Effector CD8-positive, alpha-beta T cell (primary cell): ENCODE measurements around the gene XKR7.

Source experiments
- DNase-seq: peaks from one replicate; lab custom pipeline; 2025; lab: John Stamatoyannopoulos, UW

The XKR7 gene

DNA sequence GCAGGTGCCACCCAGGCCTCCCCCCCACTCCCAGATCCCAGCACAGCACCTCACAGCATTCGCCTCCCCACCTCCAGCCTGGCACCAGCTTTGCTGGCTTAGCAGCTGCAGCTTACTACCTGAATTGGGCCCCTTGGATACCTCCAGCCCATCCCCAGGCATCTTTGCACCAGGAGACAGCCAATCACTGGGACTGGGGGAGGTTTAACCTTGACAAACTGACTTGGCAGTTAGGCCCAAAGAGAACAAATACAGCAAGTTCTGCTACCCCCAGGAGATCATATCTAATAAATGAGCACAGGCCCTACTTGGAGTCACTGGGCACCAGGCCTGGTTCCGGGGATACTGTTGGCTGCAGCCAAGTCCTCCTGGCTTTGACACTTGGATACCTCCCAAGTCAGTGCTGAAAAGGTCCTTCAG is 24.9 kb upstream of the XKR7 start:
- DNase-seq, result no peak

- DNase-seq, result no peak
These were observed 22.6 kb upstream of the XKR7 start for GRCh38 chr20:31945319-31945718.

DNA sequence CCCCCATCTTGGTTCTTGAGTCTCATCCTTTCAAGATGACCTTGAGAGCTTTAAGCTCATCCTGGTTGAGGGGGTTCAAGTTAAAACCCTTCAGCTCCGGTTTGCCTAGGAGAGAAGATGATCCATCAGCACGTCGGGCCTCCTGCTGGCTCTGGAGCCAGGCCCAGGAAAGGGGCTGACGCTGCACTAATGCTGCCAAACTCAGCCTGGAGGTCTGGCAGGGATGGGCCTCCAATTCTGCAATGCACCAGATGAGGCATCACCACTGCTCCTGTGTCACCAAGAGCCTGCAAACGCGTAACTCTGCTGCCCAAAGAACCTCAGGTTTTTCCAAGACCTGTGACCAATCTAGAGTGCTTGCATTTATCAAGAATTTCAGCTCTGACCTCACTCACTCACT is 22.2 kb upstream of the XKR7 start:
- no peak for DNase-seq

GRCh38 chr20:31948008-31948407 is 19.9 kb upstream of the XKR7 start:
- DNase-seq, result no peak

DNA sequence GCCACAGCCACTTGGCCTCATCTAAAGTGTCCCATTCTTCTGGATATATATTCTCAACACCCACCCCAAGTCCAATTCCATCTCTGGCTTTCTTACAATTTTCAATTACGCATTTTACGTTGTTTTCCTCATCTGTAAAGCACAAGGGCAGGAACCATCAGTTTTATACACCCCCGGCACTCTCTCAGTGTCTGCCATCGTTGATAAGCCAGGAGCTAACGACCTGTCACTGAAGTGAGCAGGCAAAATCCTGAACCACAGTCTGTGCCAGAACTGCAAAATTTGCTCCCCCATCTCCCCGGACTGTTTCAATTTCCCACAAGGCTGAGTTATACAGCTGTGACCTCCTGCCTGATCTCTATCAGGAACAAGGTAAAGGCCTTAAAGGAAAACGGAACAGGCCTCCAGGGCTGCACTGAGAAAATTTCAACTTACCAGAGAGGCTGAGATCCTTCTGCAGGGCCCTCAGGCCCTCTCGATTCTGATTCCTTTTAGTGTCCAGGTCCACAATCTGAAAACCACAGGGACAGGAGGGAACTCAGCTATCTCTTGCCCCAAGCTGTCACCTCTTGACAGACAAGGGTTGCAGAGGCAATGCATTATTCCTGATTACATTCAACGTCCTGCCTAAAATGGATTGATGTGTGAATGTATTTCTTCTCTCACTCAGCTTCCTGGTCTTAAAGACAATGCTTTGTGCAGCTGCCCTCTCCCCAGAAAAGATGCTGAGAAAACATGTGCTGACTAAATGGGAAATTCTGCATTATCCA is 17.9 kb upstream of the XKR7 start:
- no peak for DNase-seq

GRCh38 chr20:31951203-31951529 is 16.8 kb upstream of the XKR7 start:
- no peak for DNase-seq

GRCh38 chr20:31951530-31952453 is 16.2 kb upstream of the XKR7 start, which contains the start of gene PDRG1:
Gene PDRG1, minus strand, starts transcription at chr20:31952046. Its CDS starts 85 bp downstream, at chr20:31951961.
- peak; percentile 95 for DNase-seq

- no peak for DNase-seq
These were observed 14.3 kb upstream of the XKR7 start for GRCh38 chr20:31953556-31954148.

DNA sequence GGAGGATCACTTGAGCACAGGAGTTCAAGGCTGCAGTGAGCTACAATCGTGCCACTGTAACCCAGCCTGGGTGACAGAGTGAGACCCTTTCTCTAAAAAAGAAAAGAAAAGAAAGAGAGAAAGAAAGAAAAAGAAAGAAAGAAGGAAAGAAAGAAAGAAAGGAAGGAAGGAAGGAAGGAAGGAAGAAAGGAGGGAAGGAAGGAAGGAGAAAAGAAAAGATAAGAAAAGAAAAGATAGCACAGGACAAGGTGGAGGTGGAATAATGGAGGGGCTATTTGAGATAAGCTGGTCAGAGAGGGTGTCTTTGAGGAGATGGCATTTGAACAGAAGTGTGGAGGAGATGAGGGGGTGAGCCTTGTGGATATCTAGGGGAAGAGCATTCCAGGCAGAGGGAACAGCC is 13.5 kb upstream of the XKR7 start:
- DNase-seq, result no peak

- DNase-seq, result no peak
These were observed 11.1 kb upstream of the XKR7 start for GRCh38 chr20:31956556-31957526.

DNA sequence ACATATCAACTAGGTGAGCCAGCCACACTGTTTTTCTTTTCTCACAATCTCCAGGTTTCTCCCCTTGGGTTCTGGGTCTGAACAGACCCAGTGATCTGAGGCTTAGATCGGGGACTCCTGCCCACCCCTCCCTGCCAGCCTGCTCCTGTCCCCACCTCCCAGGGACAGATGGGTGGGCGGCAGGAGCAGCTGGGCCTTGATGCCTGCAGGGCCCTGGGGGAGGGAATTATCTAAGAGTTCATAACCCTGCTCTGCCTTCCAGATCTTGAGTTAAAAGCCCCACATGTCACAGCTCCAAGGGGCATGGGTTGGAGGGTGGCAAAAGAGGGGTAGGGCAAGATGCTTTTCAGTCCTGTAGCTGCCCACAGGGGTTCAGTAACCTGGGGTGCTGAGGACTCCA is 5.2 kb upstream of the XKR7 start:
- DNase-seq, result no peak

DNA sequence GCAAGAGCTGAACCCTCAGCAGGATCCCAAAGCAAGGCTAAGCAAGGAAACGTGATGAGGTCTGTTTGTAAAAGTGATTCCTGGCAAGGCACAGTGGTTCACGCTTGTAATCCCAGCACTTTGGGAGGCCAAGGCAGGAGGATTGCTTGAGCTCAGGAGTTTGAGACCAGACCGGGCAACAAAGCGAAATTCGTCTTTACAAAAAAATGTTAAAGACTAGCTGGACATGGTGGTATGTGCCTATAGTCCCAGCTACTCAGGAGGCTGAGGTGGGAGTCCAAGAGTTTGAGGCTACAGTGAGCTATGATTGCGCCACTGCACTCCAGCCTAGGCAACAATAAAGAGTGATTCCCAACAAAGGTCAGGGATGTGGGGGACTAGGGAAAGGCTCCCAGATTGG is 4.1 kb upstream of the XKR7 start:
- no peak for DNase-seq

- no peak for DNase-seq
These were observed 828 bp upstream of the XKR7 start for GRCh38 chr20:31966991-31967655.

DNA sequence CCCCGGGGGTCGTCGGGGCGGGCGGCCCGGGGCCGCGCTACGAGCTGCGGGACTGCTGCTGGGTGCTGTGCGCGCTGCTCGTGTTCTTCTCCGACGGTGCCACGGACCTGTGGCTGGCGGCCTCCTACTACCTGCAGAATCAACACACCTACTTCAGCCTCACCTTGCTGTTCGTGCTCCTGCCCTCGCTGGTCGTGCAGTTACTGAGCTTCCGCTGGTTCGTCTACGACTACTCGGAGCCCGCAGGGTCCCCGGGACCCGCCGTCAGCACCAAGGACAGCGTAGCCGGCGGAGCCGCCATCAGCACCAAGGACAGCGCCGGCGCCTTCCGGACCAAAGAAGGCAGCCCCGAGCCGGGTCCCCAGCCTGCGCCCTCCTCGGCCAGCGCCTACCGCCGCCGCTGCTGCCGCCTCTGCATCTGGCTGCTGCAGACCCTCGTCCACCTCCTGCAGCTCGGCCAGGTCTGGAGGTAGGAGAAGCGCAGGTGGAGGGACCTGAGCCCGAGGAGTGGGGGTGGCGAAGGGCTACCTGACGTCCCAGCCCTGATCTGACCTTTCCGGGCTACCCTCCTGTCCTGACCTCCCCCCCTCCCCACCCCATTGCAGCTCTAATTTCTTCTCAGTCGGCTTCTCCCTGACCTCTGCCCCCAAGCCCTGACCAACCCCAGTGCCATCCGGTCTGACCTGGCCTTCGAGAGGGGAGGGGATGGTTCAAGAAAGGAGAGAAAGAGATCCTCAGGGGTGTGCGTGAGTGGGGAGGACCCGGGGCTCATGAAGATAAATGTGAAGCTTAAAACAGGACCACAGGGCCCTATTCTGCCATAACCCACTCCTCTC is 558 bp downstream of the XKR7 start:
- DNase-seq, result peak; percentile 73

GRCh38 chr20:31969991-31970390 is 2.0 kb downstream of the XKR7 start:
- DNase-seq, result no peak

DNA sequence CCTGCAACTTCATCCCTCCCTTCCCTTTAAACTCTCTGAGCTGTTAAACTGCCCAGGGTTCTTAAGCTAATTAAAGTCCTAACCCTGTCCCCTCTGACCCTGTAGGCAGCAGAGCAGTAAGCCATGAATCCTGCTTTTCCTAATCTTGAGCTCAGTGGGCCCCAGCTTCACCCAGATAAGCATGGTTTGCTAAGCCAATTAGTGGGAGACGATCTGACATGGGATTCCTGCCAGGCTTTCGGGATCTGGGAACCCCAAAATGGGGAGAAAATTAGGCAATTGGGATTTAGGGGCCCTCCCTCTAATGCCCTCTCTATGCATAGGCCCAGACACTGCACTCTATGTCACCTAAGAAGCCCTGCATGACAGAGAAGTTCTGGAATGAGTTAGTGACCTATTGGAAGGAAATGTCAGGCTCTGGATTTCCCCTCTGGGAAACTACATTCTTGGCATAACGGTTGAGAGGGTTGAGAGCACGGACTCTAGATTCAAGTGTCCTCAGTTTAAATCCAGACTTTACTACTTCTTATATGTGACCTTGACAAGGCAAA is 4.6 kb downstream of the XKR7 start:
- DNase-seq, result no peak

DNA sequence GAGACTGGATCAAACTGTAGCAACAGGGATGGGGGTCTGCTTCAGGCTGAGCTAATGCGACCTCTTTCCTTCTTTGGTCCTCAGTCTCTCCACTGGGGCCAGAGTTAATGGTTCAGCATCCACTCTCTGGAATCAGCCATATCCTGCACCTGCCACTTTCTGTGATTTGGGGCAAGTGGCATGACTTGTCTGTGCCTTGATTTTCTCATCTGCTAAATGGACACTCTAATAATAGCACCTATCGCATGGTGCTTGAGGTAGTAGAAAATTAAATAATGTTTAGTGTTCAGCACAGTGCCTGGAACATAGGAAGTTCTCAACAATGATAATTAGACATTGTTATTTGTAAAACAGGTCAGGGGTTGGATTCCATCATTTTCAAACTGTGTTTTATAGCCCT is 6.3 kb downstream of the XKR7 start:
- DNase-seq, result no peak

DNA sequence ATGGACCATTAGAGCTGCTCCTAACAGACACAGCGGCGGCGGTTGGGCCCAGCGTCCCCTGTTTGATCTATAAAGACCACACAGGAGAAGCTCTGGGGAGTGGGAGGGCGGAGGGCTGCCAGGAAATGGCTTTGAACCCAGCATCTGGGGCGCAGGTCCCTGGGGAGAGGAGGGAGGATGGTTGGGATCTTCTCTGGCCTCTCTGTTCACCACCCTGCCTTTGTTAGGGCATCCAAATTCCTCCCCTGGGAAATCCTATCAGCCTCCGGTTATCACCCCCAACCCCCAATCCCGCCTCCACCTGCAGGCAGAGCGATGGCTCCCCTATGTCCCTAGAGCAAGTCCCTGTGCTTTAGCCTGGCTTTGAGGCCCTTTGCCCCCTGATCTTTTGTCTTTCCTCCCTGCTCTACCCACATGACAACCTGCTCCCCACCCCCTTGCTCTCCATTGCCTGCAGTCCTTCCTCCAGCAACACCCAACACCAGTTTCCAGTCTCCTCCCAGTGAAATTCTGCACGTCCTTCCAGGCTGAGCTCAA is 7.1 kb downstream of the XKR7 start:
- no peak for DNase-seq

- DNase-seq, result no peak
These were observed 7.9 kb downstream of the XKR7 start for GRCh38 chr20:31975874-31976273.
